Lung (tissue), 12 donors: ENCODE measurements around the gene SAMD11. TPM values are rescaled to one million over a fixed set of nuclear protein-coding genes. Genes with fewer than 3 reads are reported as not detected.
"Not testable (repeated sequence)": the region's sequence is repeated elsewhere in the genome, so short reads cannot be mapped to it uniquely, and the experiment has no call there.

ENCODE experiments used
- ATAC-seq: fragments of 200-7000 bp; cut with Tn5 transposase; one replicate; pipeline ENCODE4 v1.9.1; 2020; ENCODE audit warnings: moderate number of reproducible peaks; ENCODE audit not compliant: insufficient read depth, low FRiP score
- DNase-seq, 3 donors: peaks; one replicate each; pipeline ENCODE4 v3.0.0-alpha.2; 2013 to 2017
- H3K27ac ChIP-seq, 2 donors: one replicate each; pipeline ENCODE4 v1.5.1; 2013; ENCODE audit warnings: mild to moderate bottlenecking in 2 of 2, moderate library complexity in 2 of 2, control low read depth in 1 of 2, inconsistent platforms in 1 of 2, low read depth in 1 of 2, low read length in 1 of 2
- H3K27me3 ChIP-seq, 3 donors: one replicate each; pipeline ENCODE4 v1.5.1; 2013; ENCODE audit warnings: low read length in 2 of 3; ENCODE audit not compliant: control insufficient read depth in 3 of 3, insufficient read depth in 3 of 3
- H3K36me3 ChIP-seq, 4 donors: one replicate each; pipeline ENCODE4 v1.5.1; 2013; ENCODE audit warnings: low read length in 4 of 4, mild to moderate bottlenecking in 1 of 4, moderate library complexity in 1 of 4; ENCODE audit not compliant: control insufficient read depth in 4 of 4, insufficient read depth in 4 of 4
- H3K4me1 ChIP-seq, 5 donors: one replicate each; pipeline ENCODE4 v1.5.1; 2013; ENCODE audit warnings: low read length in 5 of 5, mild to moderate bottlenecking in 2 of 5, moderate library complexity in 1 of 5; ENCODE audit not compliant: control insufficient read depth in 5 of 5, insufficient read depth in 5 of 5
- H3K4me3 ChIP-seq: one replicate; pipeline ENCODE4 v1.5.1; 2013; ENCODE audit warnings: mild to moderate bottlenecking, control low read depth, moderate library complexity
- H3K9ac ChIP-seq, 2 donors: one replicate each; pipeline ENCODE4 v1.5.1; 2013; ENCODE audit warnings: low read length in 2 of 2, control low read depth in 1 of 2; ENCODE audit not compliant: insufficient read depth in 1 of 2
- H3K9me3 ChIP-seq, 4 donors: one replicate each; pipeline ENCODE4 v1.5.1; 2013; ENCODE audit warnings: low read length in 3 of 4, mild to moderate bottlenecking in 1 of 4, moderate library complexity in 1 of 4; ENCODE audit not compliant: control insufficient read depth in 4 of 4, insufficient read depth in 3 of 4
- CTCF ChIP-seq: IDR thresholded peaks from 2 replicates; pipeline ENCODE4 v1.5.1; 2012; ENCODE audit warnings: mild to moderate bottlenecking; ENCODE audit errors: control extremely low read depth, extremely low read depth
- WGBS, 2 donors: extraction: QIAGEN DNeasy Blood & Tissue Kit; methylation state at CpG; one replicate each; pipeline ENCODE4 v1.1.7; 2013; 5-methylcytosine and 5-hydroxymethylcytosine counted together
- polyA plus RNA-seq, 2 donors: library from polyadenylated mRNA; stranded (reverse); fragments of 200-250 nt; gene quantifications; one replicate each; pipeline ENCODE4 v1.2.1, GENCODE V29; 2013
- total RNA-seq, 2 donors: library from RNA; depleted of rRNA in 1 of 2; stranded (reverse); fragments of >200 nt in 1 of 2; gene quantifications; one replicate each; pipeline ENCODE4 v1.2.1, GENCODE V29; 2014 to 2021
- donor health status: control.
- donor health status: control.
- donor health status: Bipolar disorder and iron deficiency.
- donor health status: healthy.
- donor health status: DM: yes; HTN: yes; CAD: no.

SAMD11 gene
- total and polyA plus RNA-seq, 4 donors, result 3.7 to 26.3 (median 5.8) TPM

DNA sequence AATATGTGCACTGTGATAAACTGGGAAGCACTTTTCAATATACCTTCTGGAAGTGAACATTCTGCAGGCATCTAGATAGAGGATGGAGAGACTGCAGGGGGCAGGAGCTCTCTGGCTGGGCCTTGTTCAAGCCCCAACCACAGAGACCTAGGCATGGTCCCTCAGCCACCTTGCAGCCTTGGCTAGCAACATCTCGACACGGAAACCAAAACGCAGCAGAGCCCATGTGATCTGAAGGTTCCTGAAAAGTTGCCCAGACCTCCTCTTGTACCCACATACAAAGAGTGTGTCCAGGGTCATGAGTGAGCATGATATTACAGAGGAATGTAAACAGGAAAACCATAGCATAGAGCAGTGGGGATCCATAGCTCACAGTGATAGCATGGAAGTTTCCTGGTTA, 33.1 kb upstream of the SAMD11 start:
- H3K27me3 ChIP-seq, result peaks cover 0 to under 1% (median 0%) of the 10 kb centered on the region in 3 donors
- H3K9ac ChIP-seq, result no peak overlapping the region
- no peaks in the 10 kb centered on the region for H3K4me1 ChIP-seq
- H3K4me3 ChIP-seq, result no peak overlapping the region
- no peak for TF ChIP-seq CTCF
- no peak for ATAC-seq
- WGBS, 2 donors, result 9 to 15% methylated on average over 3 of the region's 3 CpGs
- no peak for DNase-seq
- no peaks in the 10 kb centered on the region for H3K9me3 ChIP-seq
- no peak overlapping the region for H3K27ac ChIP-seq
- H3K36me3 ChIP-seq, result no peaks in the 10 kb centered on the region

DNA sequence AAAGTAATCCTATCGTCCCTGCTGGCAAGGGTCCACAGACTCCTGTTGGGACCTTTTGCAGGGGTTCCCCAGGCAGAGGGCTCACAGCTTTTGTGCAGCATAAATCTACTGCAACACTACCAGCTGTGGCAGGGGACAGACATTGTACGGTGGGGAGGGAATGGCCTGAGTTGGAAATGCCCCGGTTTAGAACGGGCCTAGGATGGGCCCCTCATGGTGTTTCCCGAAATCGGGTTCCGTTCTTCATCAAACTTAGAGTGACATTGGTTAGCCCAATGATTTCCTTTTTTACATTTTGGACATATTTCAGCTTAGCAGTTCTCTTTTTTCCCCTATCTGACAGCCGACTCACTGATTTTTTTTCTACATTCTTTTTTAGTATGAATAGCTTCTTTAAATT, 26.5 kb upstream of the SAMD11 start:
- TF ChIP-seq CTCF, result no peak
- ATAC-seq (no peak), DNase-seq (no peak)
- Histone ChIP-seq H3K4me1 (no peaks in the 10 kb centered on the region), H3K27me3 (peaks cover 0 to 3% (median 0%) of the 10 kb centered on the region in 3 donors), H3K36me3 (no peaks in the 10 kb centered on the region), H3K9me3 (no peaks in the 10 kb centered on the region), H3K9ac (no peak overlapping the region), H3K27ac (no peak overlapping the region), H3K4me3 (no peak overlapping the region)
- WGBS, 2 donors, result 27 to 47% methylated on average over 8 of the region's 8 CpGs

DNA sequence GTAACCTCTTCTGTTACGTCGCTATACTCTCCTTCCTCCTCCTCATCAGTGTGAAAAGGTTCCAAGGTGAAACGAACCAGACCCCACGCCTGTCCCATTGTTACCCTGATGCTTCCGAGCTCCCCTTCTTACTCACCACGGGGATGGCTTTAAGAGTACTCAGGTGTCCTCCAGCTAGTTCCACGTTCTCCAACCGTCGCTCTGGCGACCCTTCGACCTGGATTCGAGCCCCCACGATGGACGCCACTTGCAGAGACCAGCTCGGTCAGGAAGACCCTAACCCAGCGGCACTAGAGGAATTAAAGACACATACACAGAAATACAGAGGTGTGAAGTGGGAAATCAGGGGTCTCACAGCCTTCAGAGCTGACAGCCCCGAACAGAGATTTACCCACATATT, 25.8 kb upstream of the SAMD11 start:
- WGBS, 2 donors, result 55 to 65% methylated on average over 17 of the region's 17 CpGs
- H3K4me1 ChIP-seq, H3K36me3 ChIP-seq, H3K27me3 ChIP-seq, H3K9ac ChIP-seq, DNase-seq, ATAC-seq, H3K9me3 ChIP-seq, H3K27ac ChIP-seq, H3K4me3 ChIP-seq: not testable (repeated sequence)

- ATAC-seq, result no peak
- H3K4me3 ChIP-seq, result no peak overlapping the region
- TF ChIP-seq CTCF, result no peak
- no peaks in the 10 kb centered on the region for H3K9me3 ChIP-seq
- peaks cover 0 to 2% (median 0%) of the 10 kb centered on the region in 5 donors for H3K4me1 ChIP-seq
- H3K27ac ChIP-seq, result no peak overlapping the region
- peaks cover 0 to 3% (median 0%) of the 10 kb centered on the region in 3 donors for H3K27me3 ChIP-seq
- H3K9ac ChIP-seq, result no peak overlapping the region
- no peaks in the 10 kb centered on the region for H3K36me3 ChIP-seq
- no peak for DNase-seq
- 86% methylated on average over 8 of the region's 8 CpGs for WGBS, 2 donors
These were observed 23.9 kb upstream of the SAMD11 start for GRCh38 chr1:899636-900317.
